PFSK-1 (cell line): ENCODE measurements around the gene RNF169.

Experiments
- FOXP2 ChIP-seq: optimal IDR thresholded peaks from 2 replicates; pipeline ENCODE3; 2011; ENCODE audit warnings: borderline replicate concordance, control low read depth, inconsistent platforms; ENCODE audit not compliant: insufficient read depth; ENCODE audit errors: extremely low read length, extremely low read depth
- POLR2AphosphoS5 ChIP-seq: IDR thresholded peaks from 2 replicates; pipeline ENCODE4 v1.6.1; 2012; ENCODE audit warnings: low read depth, mild to moderate bottlenecking, control low read depth, low read length, moderate library complexity
- REST ChIP-seq, 2 experiments: IDR thresholded peaks; 2 replicates each; pipeline versions ENCODE4 v1.6.1 to v1.8.0; 2011 to 2012; ENCODE audit warnings: low read depth in 2 of 2, low read length in 2 of 2, control low read depth in 1 of 2, inconsistent platforms in 1 of 2, mild to moderate bottlenecking in 1 of 2, moderate library complexity in 1 of 2; ENCODE audit not compliant: insufficient read depth in 1 of 2
- SIN3A ChIP-seq: IDR thresholded peaks from 2 replicates; pipeline ENCODE4 v1.6.1; 2012; ENCODE audit warnings: mild to moderate bottlenecking, low read length, moderate library complexity, borderline replicate concordance; ENCODE audit not compliant: insufficient read depth
- TAF1 ChIP-seq: IDR thresholded peaks from 2 replicates; pipeline ENCODE4 v1.6.1; 2012; ENCODE audit warnings: low read length, control low read depth, borderline replicate concordance; ENCODE audit not compliant: insufficient read depth

RNF169 gene

GRCh38 chr11:74866557-74866956 is 117.9 kb downstream of the RNF169 start:
- TF ChIP-seq REST (IDR thresholded peaks at IDR 0.05; ENCODE audit: insufficient read depth in 1 of 2, low read depth in 2 of 2, low read length in 2 of 2) (no peak), POLR2AphosphoS5 (no peak), SIN3A (no peak), FOXP2 (no peak), TAF1 (no peak)

- no peak for TF ChIP-seq SIN3A
- TF ChIP-seq TAF1 = no peak
- no peak for TF ChIP-seq REST (IDR thresholded peaks at IDR 0.05; ENCODE audit: insufficient read depth in 1 of 2, low read depth in 2 of 2, low read length in 2 of 2)
- no peak for TF ChIP-seq POLR2AphosphoS5
- TF ChIP-seq FOXP2 = no peak
These were observed 121.8 kb downstream of the RNF169 start for GRCh38 chr11:74870485-74870884.

- TF ChIP-seq SIN3A (no peak), TAF1 (no peak), POLR2AphosphoS5 (no peak), FOXP2 (no peak), REST (IDR thresholded peaks at IDR 0.05; ENCODE audit: insufficient read depth in 1 of 2, low read depth in 2 of 2, low read length in 2 of 2) (no peak)
These were observed 122.4 kb downstream of the RNF169 start for GRCh38 chr11:74871037-74871436.

- TF ChIP-seq FOXP2 (no peak), POLR2AphosphoS5 (no peak), TAF1 (no peak), SIN3A (no peak), REST (IDR thresholded peaks at IDR 0.05; ENCODE audit: insufficient read depth in 1 of 2, low read depth in 2 of 2, low read length in 2 of 2) (no peak)
These were observed 128.5 kb downstream of the RNF169 start for GRCh38 chr11:74877132-74877531.
